Measurements from ENCODE around the gene ARHGEF33.

ARHGEF33 gene

DNA sequence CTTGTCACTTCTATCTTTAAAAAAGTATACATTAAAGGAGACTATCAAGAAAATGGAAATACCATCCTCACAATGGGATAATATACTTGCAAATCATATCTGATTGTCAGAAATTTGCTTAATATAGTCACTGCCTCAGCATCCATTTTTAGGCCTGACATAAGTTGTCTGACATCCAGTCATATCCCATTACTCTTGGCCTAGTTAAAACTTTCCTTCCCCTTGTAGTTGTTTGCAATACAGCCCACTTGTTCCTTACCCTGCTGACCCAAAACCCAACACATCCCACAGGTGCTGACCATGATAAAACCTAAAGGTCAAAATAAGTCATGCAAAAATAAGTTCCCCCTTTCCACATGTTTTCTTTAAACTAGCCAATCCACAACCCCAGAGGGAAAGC lies 3.6 kb upstream of the ARHGEF33 start:
- Histone ChIP-seq H3K27ac (ENCODE audit: low read depth, low read length) (no peak overlapping the region), H3K4me1 (ENCODE audit: insufficient read depth, low read length) (no peaks in the 10 kb centered on the region), H3K27me3 (ENCODE audit: control insufficient read depth in 1 of 2, insufficient read depth in 2 of 2, low read length in 2 of 2) (no peaks in the 10 kb centered on the region), H3K36me3 (ENCODE audit: insufficient read depth, low read length) (peaks cover 2% of the 10 kb centered on the region), H3K9me3 (ENCODE audit: low read length) (no peaks in the 10 kb centered on the region), H3K4me3 (ENCODE audit: low read depth in 1 of 2, low read length in 2 of 2) (no peak overlapping the region), H3K9ac (ENCODE audit: low read length) (no peak overlapping the region)

DNA sequence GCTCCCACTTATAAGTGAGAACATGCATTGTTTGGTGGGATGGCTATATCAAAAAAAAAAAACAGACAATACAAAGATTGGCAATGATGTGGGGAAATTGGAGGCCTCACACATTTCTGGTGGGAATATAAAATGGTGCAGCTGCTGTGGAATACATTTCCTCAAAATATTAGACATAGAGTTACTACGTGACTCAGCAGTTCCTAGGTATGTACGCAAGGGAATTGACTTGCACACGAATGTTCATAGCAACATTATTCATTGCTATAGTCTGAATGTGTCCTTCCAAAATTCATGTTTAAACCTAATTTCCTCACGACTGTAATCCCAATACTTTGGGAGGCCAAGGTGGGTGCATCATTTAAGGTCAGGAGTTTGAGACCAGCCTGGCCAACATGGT lies 2.3 kb upstream of the ARHGEF33 start:
- H3K4me1 ChIP-seq (ENCODE audit: insufficient read depth, low read length), result no peaks in the 10 kb centered on the region
- no peaks in the 10 kb centered on the region for H3K9me3 ChIP-seq (ENCODE audit: low read length)
- H3K27me3 ChIP-seq (ENCODE audit: control insufficient read depth in 1 of 2, insufficient read depth in 2 of 2, low read length in 2 of 2), result no peaks in the 10 kb centered on the region
- H3K27ac ChIP-seq (ENCODE audit: low read depth, low read length), result no peak overlapping the region
- no peak overlapping the region for H3K4me3 ChIP-seq (ENCODE audit: low read depth in 1 of 2, low read length in 2 of 2)
- no peaks in the 10 kb centered on the region for H3K36me3 ChIP-seq (ENCODE audit: insufficient read depth, low read length)
- no peak overlapping the region for H3K9ac ChIP-seq (ENCODE audit: low read length)

DNA sequence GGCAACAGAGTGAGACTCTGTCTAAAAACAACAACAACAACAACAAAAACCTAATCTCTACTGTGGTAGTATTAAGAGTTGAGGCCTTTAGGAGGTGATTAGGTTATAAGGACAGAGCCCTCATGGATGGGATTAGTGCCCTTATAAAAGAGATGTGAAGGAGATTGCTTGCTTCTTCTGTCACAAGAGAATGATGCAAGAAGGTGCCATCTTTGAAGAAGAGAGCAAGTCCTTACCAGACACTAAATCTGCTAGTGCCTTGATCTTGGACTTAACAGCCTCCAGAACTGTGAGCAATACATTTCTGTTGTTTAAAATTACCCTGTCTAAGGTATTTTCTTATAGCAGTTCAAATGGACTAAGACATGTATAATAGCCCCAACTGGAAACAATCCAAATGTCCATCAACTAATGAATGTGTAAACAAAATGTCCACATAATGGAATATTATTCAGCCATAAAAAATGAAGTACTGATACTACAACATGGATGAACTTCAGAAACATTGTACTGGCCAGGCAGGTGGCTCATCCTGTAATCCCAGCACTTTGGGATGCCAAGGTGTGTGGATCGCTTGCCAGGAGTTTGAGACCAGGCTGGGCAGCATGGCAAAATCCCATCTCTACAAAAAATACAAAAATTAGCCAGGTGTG lies 1.6 kb upstream of the ARHGEF33 start:
- no peaks in the 10 kb centered on the region for H3K9me3 ChIP-seq (ENCODE audit: low read length)

DNA sequence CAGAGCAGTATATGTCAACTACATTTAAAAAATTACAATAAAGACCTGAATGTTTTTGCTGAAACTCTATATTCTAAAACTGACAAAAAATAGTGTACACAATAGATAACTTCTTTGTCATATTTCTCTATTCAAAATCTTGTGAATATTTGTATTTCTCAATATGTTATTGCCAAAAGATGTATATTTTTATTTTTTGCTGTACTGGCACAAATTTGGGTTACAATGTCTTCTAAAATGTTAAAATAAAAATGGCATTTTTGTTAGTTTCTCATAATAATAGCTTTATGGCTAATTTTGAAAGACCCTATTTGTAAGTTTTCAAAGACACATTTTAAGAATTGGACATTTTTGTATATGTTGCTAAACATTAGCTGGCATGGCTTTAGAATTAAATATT lies 630 bp upstream of the ARHGEF33 start:
- H3K9ac ChIP-seq (ENCODE audit: low read length), result no peak overlapping the region
- no peaks in the 10 kb centered on the region for H3K9me3 ChIP-seq (ENCODE audit: low read length)
- H3K27me3 ChIP-seq (ENCODE audit: control insufficient read depth in 1 of 2, insufficient read depth in 2 of 2, low read length in 2 of 2), result no peaks in the 10 kb centered on the region
- H3K4me1 ChIP-seq (ENCODE audit: insufficient read depth, low read length), result no peaks in the 10 kb centered on the region
- no peak overlapping the region for H3K27ac ChIP-seq (ENCODE audit: low read depth, low read length)
- H3K4me3 ChIP-seq (ENCODE audit: low read depth in 1 of 2, low read length in 2 of 2), result no peak overlapping the region
- H3K36me3 ChIP-seq (ENCODE audit: insufficient read depth, low read length), result no peaks in the 10 kb centered on the region

More for the DNA sequence above, 1.6 kb upstream of the ARHGEF33 start:
- no peaks in the 10 kb centered on the region for H3K36me3 ChIP-seq (ENCODE audit: insufficient read depth, low read length)
- no peak overlapping the region for H3K4me3 ChIP-seq (ENCODE audit: low read depth in 1 of 2, low read length in 2 of 2)
- no peaks in the 10 kb centered on the region for H3K27me3 ChIP-seq (ENCODE audit: control insufficient read depth in 1 of 2, insufficient read depth in 2 of 2, low read length in 2 of 2)
- no peak overlapping the region for H3K27ac ChIP-seq (ENCODE audit: low read depth, low read length)
- no peaks in the 10 kb centered on the region for H3K4me1 ChIP-seq (ENCODE audit: insufficient read depth, low read length)
- no peak overlapping the region for H3K9ac ChIP-seq (ENCODE audit: low read length)

DNA sequence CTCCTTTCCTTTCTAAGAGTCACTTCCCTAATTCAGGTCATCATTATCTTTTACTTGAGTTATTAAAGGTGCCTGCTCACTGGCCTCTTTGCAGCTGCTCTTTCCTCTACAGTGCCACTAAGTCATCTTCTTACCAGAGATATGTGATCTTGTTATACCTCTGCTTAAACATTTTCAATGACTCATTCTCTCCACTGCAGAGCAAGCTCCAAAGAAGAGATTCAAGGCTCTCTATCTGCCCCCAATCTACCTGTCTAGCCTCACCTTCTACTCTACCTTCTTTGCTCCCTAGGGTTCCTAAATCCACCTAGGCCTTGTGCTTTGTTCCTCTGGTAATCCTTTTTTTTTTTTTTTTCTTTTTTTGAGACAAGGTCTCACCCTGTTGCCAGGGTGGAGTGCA lies 3.1 kb downstream of the ARHGEF33 start:
- Histone ChIP-seq H3K4me3 (ENCODE audit: low read depth in 1 of 2, low read length in 2 of 2) (no peak overlapping the region), H3K36me3 (ENCODE audit: insufficient read depth, low read length) (no peaks in the 10 kb centered on the region), H3K9me3 (ENCODE audit: low read length) (no peaks in the 10 kb centered on the region), H3K27ac (ENCODE audit: low read depth, low read length) (no peak overlapping the region), H3K4me1 (ENCODE audit: insufficient read depth, low read length) (no peaks in the 10 kb centered on the region), H3K9ac (ENCODE audit: low read length) (no peak overlapping the region), H3K27me3 (ENCODE audit: control insufficient read depth in 1 of 2, insufficient read depth in 2 of 2, low read length in 2 of 2) (no peaks in the 10 kb centered on the region)

DNA sequence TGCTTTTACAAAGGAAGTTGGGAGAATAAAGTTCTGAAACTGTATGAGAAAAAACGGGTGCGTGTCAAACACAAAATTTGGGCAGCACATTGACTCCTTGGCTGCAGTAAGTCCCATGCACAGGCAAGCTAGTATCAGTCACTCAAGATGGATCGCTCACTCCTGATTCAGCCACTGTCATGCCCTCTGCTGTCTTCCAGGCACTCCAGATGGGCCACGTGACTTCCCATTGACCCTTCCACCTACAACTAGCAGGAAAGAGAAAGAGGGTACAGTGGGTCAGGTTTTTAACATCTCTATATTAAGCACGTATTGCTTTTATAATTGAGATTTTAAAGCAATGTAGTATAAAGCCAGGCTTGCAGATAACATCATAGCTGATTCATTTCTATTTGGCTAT lies 8.6 kb downstream of the ARHGEF33 start:
- Histone ChIP-seq H3K9ac (ENCODE audit: low read length) (no peak overlapping the region), H3K27ac (ENCODE audit: low read depth, low read length) (no peak overlapping the region), H3K4me3 (ENCODE audit: low read depth in 1 of 2, low read length in 2 of 2) (no peak overlapping the region), H3K4me1 (ENCODE audit: insufficient read depth, low read length) (no peaks in the 10 kb centered on the region), H3K36me3 (ENCODE audit: insufficient read depth, low read length) (no peaks in the 10 kb centered on the region), H3K27me3 (ENCODE audit: control insufficient read depth in 1 of 2, insufficient read depth in 2 of 2, low read length in 2 of 2) (no peaks in the 10 kb centered on the region), H3K9me3 (ENCODE audit: low read length) (no peaks in the 10 kb centered on the region)

DNA sequence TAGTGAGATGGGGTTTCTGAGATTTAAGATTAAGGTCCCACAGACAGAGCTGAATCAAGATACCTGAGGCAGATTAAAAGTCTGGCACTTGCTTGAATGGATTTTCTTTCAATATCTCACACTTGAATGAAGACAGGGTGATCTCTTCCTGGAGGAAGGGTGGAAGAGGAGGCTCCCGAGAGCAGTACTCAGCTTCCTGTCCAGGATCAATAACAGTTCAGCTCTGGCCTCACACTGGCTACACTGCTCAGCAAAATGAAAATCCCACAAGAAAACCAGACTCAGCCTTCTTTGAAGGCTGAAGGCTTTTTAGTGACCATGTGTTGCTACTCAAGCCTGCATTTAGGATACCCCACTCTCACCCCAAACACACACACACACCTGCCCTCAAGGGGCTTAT lies 11.1 kb downstream of the ARHGEF33 start:
- H3K4me3 ChIP-seq (ENCODE audit: low read depth in 1 of 2, low read length in 2 of 2), result no peak overlapping the region
- H3K4me1 ChIP-seq (ENCODE audit: insufficient read depth, low read length), result no peaks in the 10 kb centered on the region

DNA sequence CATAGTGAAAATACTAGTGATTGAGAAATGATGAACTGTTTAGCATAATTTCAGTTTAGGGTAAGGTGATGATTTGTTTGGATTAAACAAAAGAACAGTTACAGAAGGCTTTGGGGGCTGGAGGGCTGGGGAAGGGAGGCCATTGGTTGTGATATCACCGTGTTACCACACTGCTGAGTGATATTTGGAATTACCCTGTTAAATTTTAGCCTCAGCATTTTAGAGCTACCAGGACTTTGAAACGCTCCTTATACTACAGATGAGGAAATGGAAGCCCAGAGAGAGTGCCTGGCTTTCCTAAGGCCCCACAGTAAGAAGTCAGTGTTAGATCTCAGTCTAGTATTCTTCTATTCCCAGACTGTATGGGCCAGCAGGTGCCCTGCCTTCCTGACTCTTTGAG lies 15.6 kb downstream of the ARHGEF33 start:
- Histone ChIP-seq H3K36me3 (ENCODE audit: insufficient read depth, low read length) (no peaks in the 10 kb centered on the region), H3K9me3 (ENCODE audit: low read length) (no peaks in the 10 kb centered on the region), H3K9ac (ENCODE audit: low read length) (no peak overlapping the region), H3K4me1 (ENCODE audit: insufficient read depth, low read length) (no peaks in the 10 kb centered on the region), H3K4me3 (ENCODE audit: low read depth in 1 of 2, low read length in 2 of 2) (no peak overlapping the region), H3K27ac (ENCODE audit: low read depth, low read length) (no peak overlapping the region), H3K27me3 (ENCODE audit: control insufficient read depth in 1 of 2, insufficient read depth in 2 of 2, low read length in 2 of 2) (no peaks in the 10 kb centered on the region)

More for the DNA sequence above, 11.1 kb downstream of the ARHGEF33 start:
- H3K9me3 ChIP-seq (ENCODE audit: low read length), result no peaks in the 10 kb centered on the region
- H3K9ac ChIP-seq (ENCODE audit: low read length), result no peak overlapping the region
- H3K36me3 ChIP-seq (ENCODE audit: insufficient read depth, low read length), result no peaks in the 10 kb centered on the region
- H3K27me3 ChIP-seq (ENCODE audit: control insufficient read depth in 1 of 2, insufficient read depth in 2 of 2, low read length in 2 of 2), result no peaks in the 10 kb centered on the region
- H3K27ac ChIP-seq (ENCODE audit: low read depth, low read length), result no peak overlapping the region

DNA sequence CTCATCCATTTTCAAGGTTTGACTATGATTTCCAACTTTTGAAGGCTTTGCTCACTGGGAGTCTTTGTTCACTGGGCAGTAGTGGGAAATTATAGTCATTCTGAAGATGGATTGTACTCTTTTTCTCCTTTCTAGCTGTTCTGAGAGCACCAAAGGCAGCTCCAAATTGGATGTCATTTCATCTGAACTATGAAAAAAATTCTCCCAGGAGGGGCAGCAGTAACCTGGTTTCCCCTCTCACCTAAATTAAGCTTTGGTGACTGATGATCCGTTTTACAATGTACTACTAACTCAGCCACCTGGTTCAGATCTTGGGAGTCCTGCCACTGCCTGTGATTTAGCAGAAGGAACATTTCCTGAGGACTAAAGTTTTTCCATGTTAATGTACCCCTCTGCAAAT lies 17.6 kb downstream of the ARHGEF33 start:
- H3K9me3 ChIP-seq (ENCODE audit: low read length), result no peaks in the 10 kb centered on the region
- H3K4me1 ChIP-seq (ENCODE audit: insufficient read depth, low read length), result no peaks in the 10 kb centered on the region
- no peaks in the 10 kb centered on the region for H3K27me3 ChIP-seq (ENCODE audit: control insufficient read depth in 1 of 2, insufficient read depth in 2 of 2, low read length in 2 of 2)
- H3K36me3 ChIP-seq (ENCODE audit: insufficient read depth, low read length), result no peaks in the 10 kb centered on the region
- no peak overlapping the region for H3K27ac ChIP-seq (ENCODE audit: low read depth, low read length)
- no peak overlapping the region for H3K9ac ChIP-seq (ENCODE audit: low read length)
- H3K4me3 ChIP-seq (ENCODE audit: low read depth in 1 of 2, low read length in 2 of 2), result no peak overlapping the region

DNA sequence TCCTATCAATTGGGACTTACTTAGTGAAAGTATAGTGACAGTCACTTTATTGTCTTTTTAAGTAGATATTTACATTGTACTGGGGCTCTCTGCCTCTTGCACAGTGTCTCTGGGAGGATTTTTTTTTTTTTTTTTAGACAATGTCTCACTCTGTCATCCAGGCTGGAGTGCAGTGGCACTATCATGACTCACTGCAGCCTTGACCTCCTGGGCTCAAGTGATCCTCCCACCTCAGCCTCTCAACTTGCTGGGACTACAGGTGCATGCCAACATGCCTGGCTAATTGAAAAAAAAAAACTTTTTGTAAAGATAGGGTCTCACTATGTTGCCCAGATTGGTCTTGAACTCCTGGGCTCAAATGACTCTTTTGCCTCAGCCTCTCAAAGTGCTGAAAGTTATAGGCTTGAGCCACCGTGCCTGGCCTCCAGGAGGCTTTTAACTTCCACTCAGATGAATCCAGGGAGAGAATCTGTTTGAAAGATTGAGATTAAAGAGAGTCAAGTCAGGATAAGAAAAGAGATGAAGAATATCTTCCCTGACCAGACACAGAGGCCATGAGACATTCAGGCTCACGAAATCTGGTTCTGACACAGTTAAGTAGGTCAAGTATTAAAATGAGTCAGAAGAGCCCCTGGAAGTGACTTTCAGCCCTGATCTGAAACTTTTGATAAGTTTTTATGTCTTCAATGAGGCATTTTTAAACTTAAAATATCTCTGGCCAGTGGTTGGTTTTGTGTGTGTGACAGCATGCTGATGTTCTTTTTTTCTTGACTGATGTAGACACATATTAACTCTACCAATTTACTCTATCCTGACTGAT lies 18.3 kb downstream of the ARHGEF33 start:
- Histone ChIP-seq H3K4me3 (ENCODE audit: low read depth in 1 of 2, low read length in 2 of 2) (no peak overlapping the region), H3K9ac (ENCODE audit: low read length) (no peak overlapping the region), H3K27ac (ENCODE audit: low read depth, low read length) (no peak overlapping the region), H3K4me1 (ENCODE audit: insufficient read depth, low read length) (no peaks in the 10 kb centered on the region), H3K27me3 (ENCODE audit: control insufficient read depth in 1 of 2, insufficient read depth in 2 of 2, low read length in 2 of 2) (no peaks in the 10 kb centered on the region), H3K9me3 (ENCODE audit: low read length) (no peaks in the 10 kb centered on the region), H3K36me3 (ENCODE audit: insufficient read depth, low read length) (no peaks in the 10 kb centered on the region)

DNA sequence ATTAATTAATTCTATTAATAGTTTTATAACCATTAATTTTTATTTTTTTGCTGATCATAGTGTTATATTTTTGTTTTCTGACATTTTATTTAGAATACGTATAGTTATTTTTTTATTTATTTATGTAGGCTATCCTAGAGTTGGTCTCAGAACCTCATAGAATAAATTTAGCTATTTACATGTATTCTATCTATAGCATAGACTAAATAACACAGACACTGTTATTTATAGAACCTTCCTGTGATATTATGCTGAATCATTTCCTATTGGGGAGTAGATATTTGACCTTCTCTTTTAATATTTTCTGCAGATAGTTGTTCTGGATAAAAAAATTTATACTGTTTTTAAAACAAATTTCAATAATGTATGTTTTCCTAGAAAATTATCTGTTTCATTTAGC lies 20.2 kb downstream of the ARHGEF33 start:
- no peak overlapping the region for H3K27ac ChIP-seq (ENCODE audit: low read depth, low read length)
- H3K9ac ChIP-seq (ENCODE audit: low read length), result no peak overlapping the region
- H3K36me3 ChIP-seq (ENCODE audit: insufficient read depth, low read length), result no peaks in the 10 kb centered on the region
- H3K9me3 ChIP-seq (ENCODE audit: low read length), result no peaks in the 10 kb centered on the region
- no peaks in the 10 kb centered on the region for H3K4me1 ChIP-seq (ENCODE audit: insufficient read depth, low read length)
- no peaks in the 10 kb centered on the region for H3K27me3 ChIP-seq (ENCODE audit: control insufficient read depth in 1 of 2, insufficient read depth in 2 of 2, low read length in 2 of 2)
- no peak overlapping the region for H3K4me3 ChIP-seq (ENCODE audit: low read depth in 1 of 2, low read length in 2 of 2)

DNA sequence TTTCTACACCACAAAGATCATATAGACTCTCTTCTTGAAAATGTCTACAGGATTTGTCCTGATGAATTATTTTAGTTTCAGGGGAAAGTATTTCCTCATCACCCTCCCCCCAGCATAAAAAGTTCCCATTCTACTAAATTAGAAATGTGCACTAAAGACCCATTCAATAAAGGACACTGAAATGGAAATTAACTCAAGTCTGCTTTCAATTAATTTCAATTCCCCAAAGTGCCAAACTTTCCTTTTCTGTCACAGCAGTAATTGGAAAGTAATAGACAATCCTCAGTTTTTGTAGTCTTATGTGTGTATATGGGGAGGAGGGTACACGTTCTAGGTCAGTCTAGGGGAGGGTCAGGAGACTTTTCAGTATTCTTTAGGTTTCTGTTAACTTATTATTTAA lies 21.5 kb downstream of the ARHGEF33 start:
- Histone ChIP-seq H3K9me3 (ENCODE audit: low read length) (no peaks in the 10 kb centered on the region), H3K36me3 (ENCODE audit: insufficient read depth, low read length) (no peaks in the 10 kb centered on the region), H3K4me3 (ENCODE audit: low read depth in 1 of 2, low read length in 2 of 2) (no peak overlapping the region)

More for the DNA sequence above, 21.5 kb downstream of the ARHGEF33 start:
- no peak overlapping the region for H3K27ac ChIP-seq (ENCODE audit: low read depth, low read length)
- H3K4me1 ChIP-seq (ENCODE audit: insufficient read depth, low read length), result no peaks in the 10 kb centered on the region
- no peaks in the 10 kb centered on the region for H3K27me3 ChIP-seq (ENCODE audit: control insufficient read depth in 1 of 2, insufficient read depth in 2 of 2, low read length in 2 of 2)
- H3K9ac ChIP-seq (ENCODE audit: low read length), result no peak overlapping the region
